Lung (tissue), 12 donors: Measurements from ENCODE around the gene SCYL3. TPM values are rescaled to one million over a fixed set of nuclear protein-coding genes. Genes with fewer than 3 reads are reported as not detected.
A peak's percentile ranks its signal among the peaks of the same experiment; 100 is the strongest.

Experiments used
- ATAC-seq: fragments of 200-7000 bp; cut with Tn5 transposase; one replicate; pipeline ENCODE4 v1.9.1; 2020; ENCODE audit warnings: moderate number of reproducible peaks; ENCODE audit not compliant: insufficient read depth, low FRiP score
- DNase-seq, 3 donors: peaks; one replicate each; pipeline ENCODE4 v3.0.0-alpha.2; 2013 to 2017
- H3K27ac ChIP-seq, 2 donors: one replicate each; pipeline ENCODE4 v1.5.1; 2013; ENCODE audit warnings: mild to moderate bottlenecking in 2 of 2, moderate library complexity in 2 of 2, control low read depth in 1 of 2, inconsistent platforms in 1 of 2, low read depth in 1 of 2, low read length in 1 of 2
- H3K27me3 ChIP-seq, 3 donors: one replicate each; pipeline ENCODE4 v1.5.1; 2013; ENCODE audit warnings: low read length in 2 of 3; ENCODE audit not compliant: control insufficient read depth in 3 of 3, insufficient read depth in 3 of 3
- H3K36me3 ChIP-seq, 4 donors: one replicate each; pipeline ENCODE4 v1.5.1; 2013; ENCODE audit warnings: low read length in 4 of 4, mild to moderate bottlenecking in 1 of 4, moderate library complexity in 1 of 4; ENCODE audit not compliant: control insufficient read depth in 4 of 4, insufficient read depth in 4 of 4
- H3K4me1 ChIP-seq, 5 donors: one replicate each; pipeline ENCODE4 v1.5.1; 2013; ENCODE audit warnings: low read length in 5 of 5, mild to moderate bottlenecking in 2 of 5, moderate library complexity in 1 of 5; ENCODE audit not compliant: control insufficient read depth in 5 of 5, insufficient read depth in 5 of 5
- H3K4me3 ChIP-seq: one replicate; pipeline ENCODE4 v1.5.1; 2013; ENCODE audit warnings: mild to moderate bottlenecking, control low read depth, moderate library complexity
- H3K9ac ChIP-seq, 2 donors: one replicate each; pipeline ENCODE4 v1.5.1; 2013; ENCODE audit warnings: low read length in 2 of 2, control low read depth in 1 of 2; ENCODE audit not compliant: insufficient read depth in 1 of 2
- H3K9me3 ChIP-seq, 4 donors: one replicate each; pipeline ENCODE4 v1.5.1; 2013; ENCODE audit warnings: low read length in 3 of 4, mild to moderate bottlenecking in 1 of 4, moderate library complexity in 1 of 4; ENCODE audit not compliant: control insufficient read depth in 4 of 4, insufficient read depth in 3 of 4
- WGBS, 2 donors: extraction: QIAGEN DNeasy Blood & Tissue Kit; methylation state at CpG; one replicate each; pipeline ENCODE4 v1.1.7; 2013; 5-methylcytosine and 5-hydroxymethylcytosine counted together
- polyA plus RNA-seq, 2 donors: library from polyadenylated mRNA; stranded (reverse); fragments of 200-250 nt; gene quantifications; one replicate each; pipeline ENCODE4 v1.2.1, GENCODE V29; 2013
- total RNA-seq, 2 donors: library from RNA; depleted of rRNA in 1 of 2; stranded (reverse); fragments of >200 nt in 1 of 2; gene quantifications; one replicate each; pipeline ENCODE4 v1.2.1, GENCODE V29; 2014 to 2021
- TF ChIP-seq, protein P1 (sequence below): IDR thresholded peaks from 2 replicates; pipeline ENCODE4 v1.5.1; 2012; ENCODE audit warnings: mild to moderate bottlenecking; ENCODE audit errors: control extremely low read depth, extremely low read depth
- donor health status: control.
- donor health status: control.
- donor health status: Bipolar disorder and iron deficiency.
- donor health status: healthy.
- donor health status: DM: yes; HTN: yes; CAD: no.

The SCYL3 gene
- total and polyA plus RNA-seq, 4 donors = 3.8 to 16.0 (median 7.6) TPM

DNA sequence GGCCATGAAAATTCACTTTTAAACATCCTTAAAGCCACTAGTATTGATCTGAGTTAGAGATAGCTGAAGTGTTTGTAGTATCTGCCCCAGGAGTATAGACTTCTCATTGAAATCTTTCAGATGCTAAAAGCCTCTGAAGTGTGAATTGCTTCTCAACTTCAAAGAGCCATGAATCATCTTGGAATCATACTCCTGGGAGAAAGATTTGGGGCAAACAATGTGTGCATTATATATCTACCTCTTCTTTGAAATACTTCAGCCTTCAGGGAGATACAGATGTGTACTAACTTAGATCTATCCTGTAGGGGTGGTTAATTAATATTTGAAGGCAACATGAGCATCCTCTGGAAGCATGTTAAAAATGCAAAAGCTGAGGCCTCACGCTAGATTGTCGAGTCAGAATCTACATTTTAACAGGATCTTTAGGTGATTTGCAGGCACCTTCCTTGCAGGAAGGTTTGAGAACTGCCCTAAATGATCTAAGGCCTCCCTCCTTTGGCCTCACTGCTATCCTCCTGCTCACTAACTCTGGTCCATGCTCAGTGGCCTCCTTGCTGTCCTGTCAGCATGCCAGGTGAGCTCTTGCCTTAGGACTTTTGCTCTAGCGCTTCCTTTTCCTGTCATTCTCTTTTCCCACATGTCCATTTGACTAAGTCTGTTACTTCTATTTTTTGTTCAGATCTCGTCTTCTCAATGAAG lies 6.0 kb upstream of the SCYL3 start:
- ATAC-seq (no peak), DNase-seq (no peak)
- Histone ChIP-seq H3K4me3 (no peak overlapping the region), H3K9me3 (peaks cover 0 to 2% (median 0%) of the 10 kb centered on the region in 4 donors), H3K27me3 (peaks cover 0 to 3% (median 0%) of the 10 kb centered on the region in 3 donors), H3K4me1 (peaks cover 0 to under 1% (median 0%) of the 10 kb centered on the region in 5 donors), H3K36me3 (no peaks in the 10 kb centered on the region), H3K27ac (no peak overlapping the region), H3K9ac (no peak overlapping the region)
- TF ChIP-seq, protein P1, sequence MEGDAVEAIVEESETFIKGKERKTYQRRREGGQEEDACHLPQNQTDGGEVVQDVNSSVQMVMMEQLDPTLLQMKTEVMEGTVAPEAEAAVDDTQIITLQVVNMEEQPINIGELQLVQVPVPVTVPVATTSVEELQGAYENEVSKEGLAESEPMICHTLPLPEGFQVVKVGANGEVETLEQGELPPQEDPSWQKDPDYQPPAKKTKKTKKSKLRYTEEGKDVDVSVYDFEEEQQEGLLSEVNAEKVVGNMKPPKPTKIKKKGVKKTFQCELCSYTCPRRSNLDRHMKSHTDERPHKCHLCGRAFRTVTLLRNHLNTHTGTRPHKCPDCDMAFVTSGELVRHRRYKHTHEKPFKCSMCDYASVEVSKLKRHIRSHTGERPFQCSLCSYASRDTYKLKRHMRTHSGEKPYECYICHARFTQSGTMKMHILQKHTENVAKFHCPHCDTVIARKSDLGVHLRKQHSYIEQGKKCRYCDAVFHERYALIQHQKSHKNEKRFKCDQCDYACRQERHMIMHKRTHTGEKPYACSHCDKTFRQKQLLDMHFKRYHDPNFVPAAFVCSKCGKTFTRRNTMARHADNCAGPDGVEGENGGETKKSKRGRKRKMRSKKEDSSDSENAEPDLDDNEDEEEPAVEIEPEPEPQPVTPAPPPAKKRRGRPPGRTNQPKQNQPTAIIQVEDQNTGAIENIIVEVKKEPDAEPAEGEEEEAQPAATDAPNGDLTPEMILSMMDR = no peak
- 59 to 75% methylated on average over 4 of the region's 4 CpGs for WGBS, 2 donors

DNA sequence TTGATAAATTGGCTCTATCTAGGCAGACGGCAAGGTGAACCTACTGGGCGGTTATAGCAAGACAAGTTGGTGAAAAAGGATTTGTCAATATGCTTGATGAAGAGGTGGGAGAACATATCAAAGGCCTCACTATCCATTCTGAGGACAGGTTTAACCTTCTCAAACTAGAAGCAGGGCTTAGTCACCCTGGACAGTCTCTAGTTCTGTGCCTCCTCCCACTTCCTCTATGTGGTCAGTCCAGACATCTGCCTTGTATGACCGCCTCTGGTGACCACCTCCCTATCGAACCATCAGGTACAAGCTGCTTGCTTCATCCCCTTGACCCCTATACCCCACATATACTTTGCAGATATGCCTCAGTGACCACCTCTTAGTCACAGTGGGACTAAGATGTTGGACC lies 2.3 kb upstream of the SCYL3 start:
- 80 to 83% methylated on average over 4 of the region's 4 CpGs for WGBS, 2 donors
- H3K9ac ChIP-seq = no peak overlapping the region
- H3K27ac ChIP-seq = no peak overlapping the region
- H3K36me3 ChIP-seq = no peaks in the 10 kb centered on the region
- ATAC-seq (no peak), DNase-seq (no peak)
- no peak overlapping the region for H3K4me3 ChIP-seq
- peaks cover 0 to 2% (median 0%) of the 10 kb centered on the region in 4 donors for H3K9me3 ChIP-seq
- peaks cover 2 to 23% (median 9%) of the 10 kb centered on the region in 5 donors for H3K4me1 ChIP-seq
- TF ChIP-seq, protein P1 = no peak
- H3K27me3 ChIP-seq = peaks cover 0 to 3% (median 0%) of the 10 kb centered on the region in 3 donors

DNA sequence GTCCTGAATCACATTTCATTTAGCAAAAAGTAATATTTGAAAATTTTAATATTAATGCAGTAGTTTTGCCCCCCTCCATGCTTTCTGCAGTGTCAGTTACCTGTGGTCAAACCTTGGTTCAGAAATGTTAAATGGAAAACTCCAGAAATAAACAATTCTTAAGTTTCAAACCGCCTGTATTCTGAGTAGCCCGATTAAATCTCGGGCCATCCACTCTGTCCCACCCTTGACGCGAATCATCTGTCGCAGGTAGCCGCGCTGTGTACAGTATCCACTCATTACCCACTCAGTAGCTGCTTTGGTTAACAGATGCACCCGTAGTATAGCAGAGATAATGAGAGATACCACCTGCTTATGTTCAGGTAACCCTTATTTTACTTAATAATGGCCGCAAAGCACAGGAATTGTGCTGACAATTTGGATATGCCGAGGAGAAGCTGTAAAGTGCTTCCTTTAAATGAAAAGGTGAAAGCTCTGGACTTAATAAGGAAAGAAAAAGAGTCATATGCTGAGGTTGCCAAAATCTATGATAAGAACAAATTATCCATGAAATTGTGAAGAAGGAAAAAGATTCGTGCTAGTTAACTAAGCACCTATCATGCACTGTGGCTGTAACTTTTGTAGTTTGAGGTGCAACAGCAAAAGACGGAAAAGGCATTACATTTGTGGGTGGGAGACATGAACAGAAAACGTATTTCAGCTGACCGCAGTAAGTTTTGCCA lies 889 bp upstream of the SCYL3 start:
- no peak for DNase-seq
- no peak for ATAC-seq
- WGBS, 2 donors = 39% methylated on average over 15 of the region's 15 CpGs
- no peaks in the 10 kb centered on the region for H3K9me3 ChIP-seq
- H3K36me3 ChIP-seq = peaks cover 0 to 2% (median 0%) of the 10 kb centered on the region in 4 donors
- peaks cover 5 to 23% (median 9%) of the 10 kb centered on the region in 5 donors for H3K4me1 ChIP-seq
- peak overlapping the region; percentile 74 to 98 for H3K9ac ChIP-seq
- peaks cover 0 to 3% (median 0%) of the 10 kb centered on the region in 3 donors for H3K27me3 ChIP-seq
- no peak overlapping the region for H3K4me3 ChIP-seq
- TF ChIP-seq, protein P1 = no peak
- H3K27ac ChIP-seq = peak overlapping the region; percentile 76 to 88
